ENCODE measurements around the gene DLG2. TPM values are rescaled to one million over a fixed set of nuclear protein-coding genes. Genes with fewer than 3 reads are reported as not detected.

The DLG2 gene
- total RNA-seq, 1 donor, result 1.1 TPM

GRCh38 chr11:83544846-83545245 is 2082.3 kb downstream of the DLG2 start:
- DNase-seq (ENCODE audit: low read depth in 2 of 3, low spot score in 2 of 3), result no peak

GRCh38 chr11:83543706-83544439 is 2083.3 kb downstream of the DLG2 start:
- no peak for DNase-seq (ENCODE audit: low read depth in 2 of 3, low spot score in 2 of 3)

- DNase-seq (ENCODE audit: low read depth in 2 of 3, low spot score in 2 of 3), result no peak
Measured at GRCh38 chr11:83542861-83543260, 2084.3 kb downstream of the DLG2 start.

- DNase-seq (ENCODE audit: low read depth in 2 of 3, low spot score in 2 of 3), result no peak
Measured at GRCh38 chr11:83540728-83541127, 2086.4 kb downstream of the DLG2 start.

- DNase-seq (ENCODE audit: low read depth in 2 of 3, low spot score in 2 of 3), result no peak
Measured at GRCh38 chr11:83540112-83540675, 2086.9 kb downstream of the DLG2 start.

GRCh38 chr11:83538286-83538685 is 2088.9 kb downstream of the DLG2 start:
- DNase-seq (ENCODE audit: low read depth in 2 of 3, low spot score in 2 of 3), result no peak

- DNase-seq (ENCODE audit: low read depth in 2 of 3, low spot score in 2 of 3), result no peak
Measured at GRCh38 chr11:83537131-83537610, 2090.0 kb downstream of the DLG2 start.

GRCh38 chr11:83533166-83533565 is 2094.0 kb downstream of the DLG2 start:
- DNase-seq (ENCODE audit: low read depth in 2 of 3, low spot score in 2 of 3), result no peak

- DNase-seq (ENCODE audit: low read depth in 2 of 3, low spot score in 2 of 3), result no peak
Measured at GRCh38 chr11:83528877-83529276, 2098.3 kb downstream of the DLG2 start.

- no peak for DNase-seq (ENCODE audit: low read depth in 2 of 3, low spot score in 2 of 3)
Measured at GRCh38 chr11:83528225-83528624, 2098.9 kb downstream of the DLG2 start.

GRCh38 chr11:83523676-83524075 is 2103.5 kb downstream of the DLG2 start:
- no peak for DNase-seq (ENCODE audit: low read depth in 2 of 3, low spot score in 2 of 3)

GRCh38 chr11:83522911-83523310 is 2104.2 kb downstream of the DLG2 start:
- DNase-seq (ENCODE audit: low read depth in 2 of 3, low spot score in 2 of 3), result no peak

- DNase-seq (ENCODE audit: low read depth in 2 of 3, low spot score in 2 of 3), result peak in 1 of 3 donors; percentile 1
Measured at GRCh38 chr11:83521647-83522596, 2105.2 kb downstream of the DLG2 start.

GRCh38 chr11:83520849-83521248 is 2106.3 kb downstream of the DLG2 start:
- no peak for DNase-seq (ENCODE audit: low read depth in 2 of 3, low spot score in 2 of 3)

GRCh38 chr11:83511646-83512045 is 2115.5 kb downstream of the DLG2 start:
- no peak for DNase-seq (ENCODE audit: low read depth in 2 of 3, low spot score in 2 of 3)

GRCh38 chr11:83510530-83511460 is 2116.3 kb downstream of the DLG2 start:
- DNase-seq (ENCODE audit: low read depth in 2 of 3, low spot score in 2 of 3), result no peak

GRCh38 chr11:83508804-83509203 is 2118.3 kb downstream of the DLG2 start:
- no peak for DNase-seq (ENCODE audit: low read depth in 2 of 3, low spot score in 2 of 3)

GRCh38 chr11:83502041-83502440 is 2125.1 kb downstream of the DLG2 start:
- no peak for DNase-seq (ENCODE audit: low read depth in 2 of 3, low spot score in 2 of 3)

- no peak for DNase-seq (ENCODE audit: low read depth in 2 of 3, low spot score in 2 of 3)
Measured at GRCh38 chr11:83493917-83494316, 2133.2 kb downstream of the DLG2 start.

- DNase-seq (ENCODE audit: low read depth in 2 of 3, low spot score in 2 of 3), result no peak
Measured at GRCh38 chr11:83493034-83493433, 2134.1 kb downstream of the DLG2 start.
